ENCODE data around the gene GCHFR.
A peak's percentile ranks its signal among the peaks of the same experiment; 100 is the strongest.

The GCHFR gene

GRCh38 chr15:40755812-40756208 is 8.1 kb upstream of the GCHFR start:
- DNase-seq, result no peak

GRCh38 chr15:40756938-40757337 is 6.9 kb upstream of the GCHFR start:
- no peak for DNase-seq

- DNase-seq, result no peak
These were observed 3.9 kb upstream of the GCHFR start for GRCh38 chr15:40759961-40760360.

GRCh38 chr15:40762919-40763800 is 708 bp upstream of the GCHFR start:
- peak; percentile 36 for DNase-seq

- DNase-seq, result no peak
These were observed 798 bp downstream of the GCHFR start for GRCh38 chr15:40764629-40765103.

- DNase-seq, result no peak
These were observed 2.4 kb downstream of the GCHFR start for GRCh38 chr15:40766194-40766815.

- no peak for DNase-seq
These were observed 3.3 kb downstream of the GCHFR start for GRCh38 chr15:40766906-40767837.

- no peak for DNase-seq
These were observed 4.1 kb downstream of the GCHFR start for GRCh38 chr15:40767838-40768500.

- no peak for DNase-seq
These were observed 4.8 kb downstream of the GCHFR start for GRCh38 chr15:40768521-40769273.

- DNase-seq, result peak; percentile 53
These were observed 5.6 kb downstream of the GCHFR start, which contains the start of gene C15orf62 for GRCh38 chr15:40769274-40770146. C15orf62 (plus strand) TSS chr15:40769980; CDS start chr15:40770496, 516 bp downstream.

- DNase-seq, result no peak
These were observed 6.4 kb downstream of the GCHFR start for GRCh38 chr15:40770147-40770721.

- no peak for DNase-seq
These were observed 7.4 kb downstream of the GCHFR start for GRCh38 chr15:40771242-40771641.

GRCh38 chr15:40772014-40772413 is 8.1 kb downstream of the GCHFR start:
- DNase-seq, result no peak

- DNase-seq, result no peak
These were observed 9.6 kb downstream of the GCHFR start for GRCh38 chr15:40773496-40773895.

- no peak for DNase-seq
These were observed 10.0 kb downstream of the GCHFR start for GRCh38 chr15:40773902-40774301.

- DNase-seq, result no peak
These were observed 11.1 kb downstream of the GCHFR start for GRCh38 chr15:40775007-40775406.

- no peak for DNase-seq
These were observed 12.1 kb downstream of the GCHFR start for GRCh38 chr15:40775740-40776536.

- no peak for DNase-seq
These were observed 12.8 kb downstream of the GCHFR start for GRCh38 chr15:40776537-40777141.
